ENCODE results near the gene NME7.

- TF ChIP-seq ZNF121 (tag by site-specific recombination; IDR thresholded peaks at IDR 0.05), result no peak
- TF ChIP-seq CTCF (tag by site-specific recombination; IDR thresholded peaks at IDR 0.05), result no peak
- no peak for TF ChIP-seq ZNF596 (tag by site-specific recombination; IDR thresholded peaks at IDR 0.05)
- no peak for TF ChIP-seq ZNF169 (tag by site-specific recombination; IDR thresholded peaks at IDR 0.05)
- TF ChIP-seq REST (tag by site-specific recombination; IDR thresholded peaks at IDR 0.05), result no peak
- no peak for TF ChIP-seq SP2 (tag by site-specific recombination; IDR thresholded peaks at IDR 0.05)
- TF ChIP-seq ZBTB26 (tag by site-specific recombination; optimal IDR thresholded peaks at IDR 0.05), result no peak
Observed at GRCh38 chr1:169132512-169133227, 234.9 kb downstream of the NME7 start.

Data from HEK293 (cell line).